ENCODE measurements around the gene ZNF474.

The ZNF474 gene

DNA sequence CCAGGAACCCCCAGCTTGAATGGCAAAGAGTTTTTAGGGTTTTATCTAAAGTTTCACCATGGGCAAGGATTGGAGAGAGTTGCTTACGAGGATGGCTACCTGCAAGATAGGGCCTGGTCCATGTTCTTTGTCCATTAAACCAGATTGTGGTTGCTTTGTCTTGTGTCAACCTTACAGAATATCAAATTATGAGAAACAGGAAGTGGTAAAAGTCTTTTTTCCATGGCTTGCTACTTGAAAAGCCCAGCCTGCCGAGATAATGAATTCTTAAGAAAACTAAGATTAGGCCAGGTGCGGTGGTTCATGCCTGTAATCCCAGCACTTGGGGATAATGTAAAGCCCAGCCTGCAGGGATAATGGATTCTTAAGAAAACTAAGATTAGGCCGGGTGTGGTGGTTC lies 24.4 kb downstream of the ZNF474 start:
- no peak for DNase-seq (ENCODE audit: low spot score)

GRCh38 chr5:122154491-122154890 lies 25.1 kb downstream of the ZNF474 start:
- no peak for DNase-seq (ENCODE audit: low spot score)

DNA sequence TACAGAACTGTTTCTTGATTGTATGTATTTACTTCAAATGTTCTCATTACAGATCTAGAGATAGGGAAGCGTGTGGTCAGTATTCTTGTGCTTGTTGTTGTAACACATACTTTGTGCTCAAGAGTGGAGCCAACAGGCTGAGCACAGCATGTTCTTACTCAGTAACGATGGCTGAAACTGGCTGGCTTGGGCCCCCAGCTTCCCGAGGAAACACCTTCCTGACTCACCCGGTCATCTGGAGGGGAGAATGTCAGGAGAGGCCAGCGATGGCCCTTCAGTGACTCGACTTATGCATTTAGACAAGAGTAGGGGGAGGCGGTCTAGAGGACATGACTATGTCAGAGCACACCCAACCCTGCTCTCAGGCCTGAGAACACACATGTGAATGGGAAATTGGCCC lies 25.6 kb downstream of the ZNF474 start:
- DNase-seq (ENCODE audit: low spot score) = peak; percentile 55

DNA sequence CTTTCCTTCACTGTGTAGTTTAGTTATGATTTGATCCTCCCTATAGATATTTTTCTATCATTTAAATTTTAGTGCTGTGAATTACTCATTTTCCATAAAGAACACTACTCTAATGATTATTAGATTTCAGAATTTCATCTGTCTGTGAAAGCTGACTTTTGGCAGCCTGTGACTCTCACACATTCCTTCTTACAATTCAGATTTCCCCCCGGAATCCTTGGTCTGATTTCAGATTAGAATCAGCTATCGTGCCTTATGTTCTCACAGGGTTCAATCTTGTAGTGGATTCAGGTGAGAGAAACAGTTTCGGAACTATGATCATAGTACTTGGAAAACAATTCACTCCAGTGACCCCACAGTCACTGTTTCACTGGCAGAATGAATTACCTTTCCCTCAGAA lies 26.2 kb downstream of the ZNF474 start:
- no peak for DNase-seq (ENCODE audit: low spot score)

DNA sequence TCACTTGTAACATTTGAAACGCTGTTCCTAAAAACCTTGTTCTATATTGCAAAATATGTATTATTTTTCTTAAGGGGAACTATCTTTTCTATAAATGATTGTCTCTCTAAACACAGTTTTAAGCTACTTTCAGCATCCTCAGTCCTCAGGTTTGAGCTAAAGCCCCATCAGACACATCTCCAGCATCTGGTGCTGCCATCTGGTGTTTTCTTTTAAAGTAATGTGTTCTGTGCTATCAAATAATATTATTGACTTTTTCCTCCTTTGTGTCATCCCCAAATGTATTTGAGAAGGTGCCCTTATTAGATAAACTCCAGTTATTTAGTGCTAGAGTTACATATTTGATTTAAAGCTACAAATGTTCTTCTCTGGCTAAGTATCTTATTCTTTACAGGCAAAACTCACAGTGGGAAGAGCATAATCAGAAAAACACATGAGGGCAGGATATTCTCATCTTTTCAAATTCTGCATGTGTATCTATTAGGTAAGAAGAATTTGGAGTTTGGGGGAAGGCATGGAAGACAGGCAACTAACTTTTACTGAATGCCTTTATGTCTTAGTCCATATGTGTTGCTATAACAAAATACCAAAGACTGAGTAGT lies 27.5 kb downstream of the ZNF474 start:
- peak; percentile 55 for DNase-seq (ENCODE audit: low spot score)

GRCh38 chr5:122162100-122162638 lies 32.8 kb downstream of the ZNF474 start:
- no peak for DNase-seq (ENCODE audit: low spot score)

DNA sequence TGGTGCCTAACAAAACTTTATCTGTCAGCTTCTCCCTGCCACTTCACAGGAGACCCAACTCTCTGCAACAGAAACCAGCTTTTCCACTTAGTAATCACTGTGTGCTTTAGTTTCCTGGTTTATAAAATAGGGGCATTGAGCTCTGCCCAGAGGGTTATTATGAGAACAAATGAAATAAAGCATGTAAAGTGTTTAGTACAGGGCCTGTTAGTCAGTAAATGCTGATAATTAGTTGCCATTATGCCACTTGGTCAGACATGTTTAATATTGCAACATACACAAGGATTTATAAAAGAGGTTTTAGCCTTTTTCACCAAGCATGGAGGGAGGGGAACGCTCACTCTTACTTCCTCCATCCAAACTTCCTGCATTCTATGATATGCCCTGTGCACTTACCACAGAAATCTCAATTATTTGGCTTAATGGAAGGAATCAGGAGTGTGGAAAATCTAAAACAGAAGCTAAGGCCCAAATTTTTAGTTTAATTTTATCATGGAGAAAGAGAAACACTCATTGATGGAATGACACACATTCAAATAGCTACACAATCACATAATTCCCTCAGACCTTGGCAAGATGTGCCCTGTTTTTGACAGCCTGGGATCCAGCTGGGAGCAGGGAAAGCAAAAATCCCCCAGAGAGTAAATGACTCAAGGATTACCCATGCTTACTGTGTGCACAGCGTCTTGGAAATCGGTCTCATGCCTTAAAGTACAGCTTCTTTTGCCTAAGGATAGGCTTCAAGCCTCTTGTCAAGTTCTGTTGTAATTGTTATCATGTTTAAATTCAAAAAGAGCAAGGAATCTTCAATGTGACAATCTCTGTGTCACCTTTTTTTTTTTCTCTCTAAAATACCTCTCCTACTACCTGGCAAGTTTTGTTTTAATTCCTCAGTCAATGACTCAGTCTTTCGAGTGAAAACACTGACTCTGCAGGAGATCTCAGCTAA lies 34.0 kb downstream of the ZNF474 start:
- DNase-seq (ENCODE audit: low spot score) = peak; percentile 79

- DNase-seq (ENCODE audit: low spot score) = no peak
Measured at GRCh38 chr5:122164070-122164435, 34.7 kb downstream of the ZNF474 start.

DNA sequence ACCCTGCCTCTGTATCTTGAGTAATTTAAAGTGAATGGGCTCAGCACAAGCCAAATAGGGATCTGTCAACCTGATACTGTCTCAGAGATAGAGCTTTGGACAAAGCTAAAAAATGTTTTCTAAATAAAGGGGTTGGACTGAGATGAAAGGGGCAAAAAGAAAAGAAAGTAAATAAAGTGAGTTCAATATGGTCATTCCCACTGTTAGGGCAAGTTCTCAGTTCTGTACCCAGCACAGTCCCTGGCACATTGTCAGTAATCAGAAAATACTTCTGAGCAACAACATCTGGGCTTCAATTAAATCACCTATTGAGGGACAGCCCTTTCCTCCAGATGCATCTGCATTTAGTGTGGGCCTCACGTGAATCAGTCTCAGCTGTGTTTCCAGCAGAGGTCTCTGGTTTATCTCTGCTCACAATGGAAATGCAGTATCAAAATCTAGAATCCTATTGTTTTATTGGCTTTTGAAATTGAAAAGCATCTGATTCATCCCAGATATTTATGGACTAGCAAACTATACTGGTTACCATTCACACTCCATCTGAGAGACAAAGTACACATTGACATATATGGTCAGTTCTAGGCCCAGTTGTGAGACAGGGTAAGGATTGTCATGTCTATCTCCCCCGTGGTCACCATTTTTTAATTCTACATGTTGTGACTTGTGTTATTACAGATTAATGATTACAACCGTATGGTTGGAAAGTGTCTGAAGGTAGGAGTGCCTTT lies 35.6 kb downstream of the ZNF474 start:
- DNase-seq (ENCODE audit: low spot score) = no peak

GRCh38 chr5:122165559-122166078 lies 36.3 kb downstream of the ZNF474 start:
- peak; percentile 31 for DNase-seq (ENCODE audit: low spot score)

- DNase-seq (ENCODE audit: low spot score) = no peak
Measured at GRCh38 chr5:122169350-122170103, 40.2 kb downstream of the ZNF474 start.

- DNase-seq (ENCODE audit: low spot score) = no peak
Measured at GRCh38 chr5:122170620-122171019, 41.3 kb downstream of the ZNF474 start.

DNA sequence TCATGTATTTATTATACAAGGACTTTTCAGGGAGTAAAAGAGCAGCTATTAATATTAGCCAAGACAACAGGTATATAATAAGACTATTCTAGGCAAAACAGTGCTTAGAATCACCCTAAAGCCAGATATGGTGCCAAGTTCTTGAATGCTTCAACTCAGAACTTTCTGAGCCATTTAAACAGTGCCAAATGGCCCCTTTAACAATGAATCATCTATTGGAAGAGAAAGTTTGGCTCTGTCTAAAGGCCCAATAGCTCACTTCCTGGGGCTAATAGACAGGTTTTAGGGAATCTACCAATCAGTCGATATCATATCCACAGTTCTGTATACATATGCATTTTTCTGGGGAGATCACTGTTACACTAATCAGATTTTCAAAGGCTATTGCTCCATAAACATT lies 42.9 kb downstream of the ZNF474 start:
- no peak for DNase-seq (ENCODE audit: low spot score)

- DNase-seq (ENCODE audit: low spot score) = no peak
Measured at GRCh38 chr5:122173474-122174415, 44.4 kb downstream of the ZNF474 start.

DNA sequence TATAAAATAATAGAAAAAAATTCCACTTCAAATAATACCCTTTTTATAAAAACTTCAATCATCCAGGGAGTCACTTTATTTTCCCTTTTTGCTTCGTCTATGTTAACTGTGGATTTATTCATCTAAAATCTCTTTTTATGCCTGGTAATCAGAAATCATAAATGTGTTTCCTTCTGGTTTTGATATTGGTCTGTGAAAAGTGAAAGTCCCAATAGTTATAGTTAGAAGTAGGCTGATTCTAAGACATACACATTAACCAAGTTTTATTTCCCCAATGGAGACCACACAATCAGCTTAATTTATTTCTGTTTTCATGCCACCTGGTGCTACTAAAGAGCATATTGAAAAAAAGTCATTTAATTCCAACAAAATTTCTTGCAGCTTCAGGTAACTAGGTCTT lies 45.7 kb downstream of the ZNF474 start:
- DNase-seq (ENCODE audit: low spot score) = no peak

DNA sequence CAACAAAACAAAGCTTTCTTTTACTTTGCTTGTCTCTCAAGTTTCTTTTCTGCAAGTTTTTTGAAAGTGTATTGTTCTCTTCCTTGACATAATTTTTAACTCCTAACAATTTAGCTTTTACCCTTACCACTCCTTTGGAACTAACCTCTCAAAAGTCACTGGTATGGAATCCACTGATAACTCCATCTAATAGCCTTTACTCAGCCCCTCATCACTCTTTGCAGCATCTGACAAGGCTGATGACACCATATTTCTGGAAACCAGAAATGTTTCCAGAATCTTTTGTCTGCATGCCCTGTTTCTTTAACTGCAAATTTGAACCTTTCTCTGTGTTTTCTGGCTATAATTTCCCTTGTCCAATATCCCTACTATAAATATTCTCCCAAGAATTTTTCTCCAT lies 46.5 kb downstream of the ZNF474 start:
- DNase-seq (ENCODE audit: low spot score) = no peak

GRCh38 chr5:122177161-122177560 lies 47.8 kb downstream of the ZNF474 start:
- DNase-seq (ENCODE audit: low spot score) = no peak

- no peak for DNase-seq (ENCODE audit: low spot score)
Measured at GRCh38 chr5:122179701-122180100, 50.4 kb downstream of the ZNF474 start.

- DNase-seq (ENCODE audit: low spot score) = no peak
Measured at GRCh38 chr5:122180146-122180712, 50.9 kb downstream of the ZNF474 start.

Data from GM03348 (cell line).